HG03565 (cell line): ENCODE measurements around the gene IFT27.

Source experiments
- ATAC-seq: cut with Tn5 transposase; IDR thresholded peaks from one replicate; pipeline ENCODE4 v1.9.1; 2021; ENCODE audit warnings: mild to moderate bottlenecking, moderate library complexity; ENCODE audit not compliant: unreplicated experiment

IFT27 gene, protein sequence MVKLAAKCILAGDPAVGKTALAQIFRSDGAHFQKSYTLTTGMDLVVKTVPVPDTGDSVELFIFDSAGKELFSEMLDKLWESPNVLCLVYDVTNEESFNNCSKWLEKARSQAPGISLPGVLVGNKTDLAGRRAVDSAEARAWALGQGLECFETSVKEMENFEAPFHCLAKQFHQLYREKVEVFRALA

DNA sequence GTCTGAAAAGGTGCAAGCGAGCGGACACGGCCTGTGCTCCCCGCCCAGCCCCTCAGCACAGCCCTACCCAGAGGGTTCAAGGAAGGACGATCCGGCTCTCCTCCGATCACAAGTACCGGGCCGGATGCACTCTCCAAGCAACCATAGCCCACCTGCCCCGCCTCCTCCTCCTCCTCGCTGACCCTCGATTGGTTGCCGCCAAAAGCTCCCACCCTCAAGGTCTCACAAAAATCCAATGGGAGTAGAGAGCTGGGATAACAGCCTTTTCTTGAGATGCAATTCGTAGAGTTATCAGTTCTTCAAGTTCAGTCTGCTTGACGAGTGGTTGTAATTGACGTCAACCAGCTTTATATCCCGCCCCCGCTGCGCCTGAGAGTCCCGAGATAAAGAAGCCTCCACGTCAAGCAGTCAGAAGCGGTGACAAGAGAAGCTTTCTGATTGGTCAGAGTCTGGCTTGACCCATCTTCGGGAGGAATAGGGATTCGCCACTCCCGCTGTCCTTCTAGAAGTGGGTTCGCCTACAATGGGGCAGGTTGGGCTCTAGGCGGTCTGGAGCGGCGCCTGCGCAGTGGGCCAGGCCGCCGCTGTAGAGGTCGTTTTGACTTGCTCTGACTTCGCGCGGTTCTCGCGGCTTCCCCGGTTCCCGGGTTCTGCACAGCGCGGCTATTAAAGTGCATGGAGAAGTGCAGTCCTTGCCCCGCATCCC, at the start of gene IFT27:
IFT27 (minus strand) TSS at position 156 of the 706 bp plus-strand sequence. CDS start 412 bp downstream, outside the sequence.
- peak; percentile 85 for ATAC-seq

DNA sequence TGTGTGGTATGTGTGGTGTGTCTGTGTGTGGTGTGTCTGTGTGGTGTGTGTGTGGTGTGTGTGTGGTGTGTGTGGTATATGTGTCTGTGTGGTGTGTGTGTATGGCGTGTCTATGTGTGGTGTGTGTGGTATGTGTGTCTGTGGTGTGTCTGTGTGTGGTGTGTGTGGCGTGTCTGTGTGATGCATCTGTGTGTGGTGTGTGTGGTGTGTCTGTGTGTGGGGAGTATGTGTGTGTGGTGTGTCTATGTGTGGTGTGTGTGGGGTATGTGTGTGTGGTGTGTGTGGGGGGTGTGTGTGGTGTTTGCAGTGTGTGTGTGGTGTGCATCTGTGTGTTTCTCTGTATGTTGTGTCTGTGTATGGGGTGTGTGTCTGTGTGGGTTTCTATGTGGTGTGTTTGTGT, 48.7 kb upstream of the IFT27 start:
- no peak for ATAC-seq

DNA sequence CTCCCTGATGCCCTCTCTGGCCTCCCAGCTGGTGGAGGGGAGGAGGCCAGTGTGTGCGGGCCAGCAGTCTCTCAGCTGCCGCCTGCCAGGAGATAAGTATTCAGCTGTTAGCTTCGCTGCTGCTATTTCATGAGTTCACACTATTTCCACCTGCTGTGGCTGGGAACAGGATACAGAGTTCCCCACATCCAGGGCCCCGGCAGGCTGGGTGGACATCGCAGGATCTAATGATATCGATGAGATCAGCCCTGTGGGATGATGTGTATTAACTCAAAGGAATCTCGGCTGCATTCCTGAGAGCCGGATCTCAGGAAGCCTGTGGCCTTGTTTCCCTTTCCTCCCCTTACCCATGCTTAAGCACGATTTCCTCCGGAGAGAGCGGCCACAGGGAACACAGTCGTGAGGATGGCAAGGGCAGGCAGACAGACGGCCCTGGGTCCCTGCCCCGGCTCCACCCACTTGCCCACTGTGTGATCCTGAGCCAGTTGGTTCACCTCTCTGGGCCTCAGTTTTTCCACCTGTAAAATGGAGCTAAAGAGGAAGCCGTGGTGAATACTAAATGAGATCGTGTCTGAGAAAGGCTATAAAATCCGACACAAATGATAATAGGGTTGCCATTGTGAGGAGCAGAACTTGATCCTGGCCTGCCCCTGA, 47.4 kb upstream of the IFT27 start:
- ATAC-seq, result no peak

DNA sequence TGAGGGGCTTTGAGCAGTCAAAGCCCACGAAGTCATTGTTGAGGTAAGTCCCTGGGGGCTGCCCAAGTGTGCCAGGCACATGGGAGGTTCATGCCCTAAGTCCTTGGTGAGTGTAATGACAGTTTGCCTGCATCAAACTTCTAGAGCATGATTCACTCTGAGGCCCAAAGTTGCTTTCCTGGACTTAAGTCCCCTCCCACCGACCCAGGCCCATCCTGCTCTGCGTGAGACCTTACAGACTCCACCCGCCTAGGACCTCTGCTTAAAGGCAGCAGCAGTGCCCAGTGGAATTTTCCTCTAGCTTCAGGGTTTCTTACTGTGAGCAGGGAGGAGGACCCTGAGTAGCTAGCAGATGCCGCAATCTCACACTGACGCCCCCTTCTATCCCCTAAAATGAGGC, 46.7 kb upstream of the IFT27 start:
- no peak for ATAC-seq

DNA sequence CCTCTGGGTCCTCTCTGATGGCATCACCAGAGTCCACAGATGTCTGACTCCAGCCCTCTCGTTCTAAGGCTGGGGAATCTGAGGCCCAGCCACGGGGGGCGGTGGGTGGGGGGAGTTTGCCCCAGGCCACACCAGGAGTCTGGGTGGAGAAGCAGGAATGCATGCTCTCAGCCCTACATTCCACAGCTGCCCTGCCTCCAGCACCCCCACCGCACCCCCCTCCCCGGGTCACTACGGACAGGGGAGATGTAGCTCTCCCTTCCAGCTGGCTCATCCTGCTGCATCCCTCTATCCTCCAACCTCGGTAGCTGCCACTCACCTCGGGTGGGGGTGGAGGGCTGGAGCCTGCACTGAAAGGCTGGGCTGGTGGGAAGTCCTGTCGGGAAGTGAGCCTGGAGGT, 43.2 kb upstream of the IFT27 start:
- ATAC-seq, result no peak

DNA sequence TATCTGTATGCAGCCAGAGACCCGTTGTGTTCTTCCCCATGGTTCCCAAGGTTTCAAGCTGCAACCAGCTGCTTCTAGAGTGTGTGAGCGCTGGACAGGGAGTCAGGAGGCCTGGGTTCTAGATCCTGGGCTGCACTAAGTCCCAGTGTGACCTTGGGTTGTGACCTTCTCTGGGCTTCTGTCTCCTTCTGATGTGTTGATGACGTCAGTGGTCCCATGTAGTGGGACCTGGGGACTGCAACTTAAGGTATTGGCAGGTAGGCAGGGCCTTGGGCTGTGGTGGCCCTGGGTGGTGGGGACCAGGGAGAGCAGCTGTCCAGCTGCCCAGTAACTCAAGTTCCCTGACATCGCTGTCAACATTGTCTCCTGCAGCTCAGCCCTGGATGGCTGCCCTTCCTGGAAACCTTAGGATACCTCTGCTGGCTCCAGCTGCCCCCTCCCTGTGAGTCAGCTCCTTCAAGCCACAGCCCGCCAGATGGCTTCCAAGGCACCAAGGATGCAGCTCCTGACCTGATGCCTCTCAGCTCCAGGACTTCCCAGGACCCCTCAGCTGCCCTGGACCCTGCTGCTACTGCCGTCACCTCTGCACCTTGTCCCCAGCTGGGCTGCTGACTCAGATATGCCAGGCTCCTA, 42.2 kb upstream of the IFT27 start:
- no peak for ATAC-seq

DNA sequence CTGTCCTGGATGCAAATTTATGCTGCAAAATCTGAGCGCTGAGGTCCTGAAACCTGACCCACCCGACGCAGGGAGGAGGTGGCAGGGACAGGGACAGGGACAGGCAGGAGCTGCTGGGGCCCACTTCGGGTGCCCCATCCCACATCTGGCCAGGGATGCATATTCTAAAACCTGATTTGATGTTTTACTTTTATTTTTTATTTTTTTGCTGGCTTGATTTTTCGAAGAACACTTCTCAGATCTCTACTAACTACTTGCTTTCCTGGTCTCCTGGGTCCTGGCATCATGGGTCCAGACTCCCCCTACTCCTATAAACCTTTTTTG, 41.6 kb upstream of the IFT27 start:
- no peak for ATAC-seq

DNA sequence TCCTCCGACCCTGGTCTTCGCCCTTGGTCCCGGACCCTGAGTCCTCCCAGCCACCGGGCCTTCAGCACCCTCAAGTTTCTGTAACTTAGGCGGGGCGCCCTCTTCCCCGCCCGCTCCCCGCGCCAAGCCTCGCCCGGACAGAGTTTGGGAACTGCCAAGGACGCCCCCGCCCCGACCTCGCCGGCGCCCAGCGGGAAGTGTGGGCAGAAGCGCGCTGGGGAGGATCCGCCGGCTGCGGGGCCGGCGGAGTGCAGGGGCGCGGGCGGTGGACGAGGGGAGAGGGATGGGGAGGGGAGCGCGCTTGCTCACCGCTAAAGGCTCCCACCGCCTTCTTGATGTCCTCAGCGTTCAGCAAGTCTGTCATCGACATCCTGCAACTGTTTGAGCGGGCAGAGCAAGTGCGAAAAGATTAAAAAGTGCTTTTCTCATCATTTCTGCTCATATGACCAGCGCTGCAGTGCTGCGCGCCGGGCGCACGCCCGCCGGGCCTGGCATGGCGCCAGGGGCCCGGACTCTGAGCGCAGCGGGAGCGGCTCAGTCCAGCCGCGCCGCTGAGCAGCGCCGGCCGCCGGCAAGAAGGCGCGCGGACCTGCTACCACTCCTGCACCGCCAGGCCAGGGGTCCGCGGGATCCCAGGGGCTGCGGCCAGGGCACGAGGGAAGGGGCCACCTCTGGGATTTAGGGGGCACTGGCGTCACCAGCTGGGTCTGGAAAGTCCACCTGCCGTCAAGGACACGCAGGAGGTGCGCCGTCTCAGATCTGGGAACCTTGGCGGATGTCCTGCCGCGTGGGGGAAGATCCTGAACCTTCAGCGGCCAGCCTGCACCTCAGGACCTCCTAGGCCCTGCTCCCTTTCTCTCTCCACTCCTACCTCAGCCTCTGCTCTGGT, 41.0 kb upstream of the IFT27 start, which contains the start of gene PVALB:
PVALB (minus strand) TSS at position 400 of the 889 bp plus-strand sequence; CDS start at position 370, 30 bp downstream.
- ATAC-seq, result no peak

DNA sequence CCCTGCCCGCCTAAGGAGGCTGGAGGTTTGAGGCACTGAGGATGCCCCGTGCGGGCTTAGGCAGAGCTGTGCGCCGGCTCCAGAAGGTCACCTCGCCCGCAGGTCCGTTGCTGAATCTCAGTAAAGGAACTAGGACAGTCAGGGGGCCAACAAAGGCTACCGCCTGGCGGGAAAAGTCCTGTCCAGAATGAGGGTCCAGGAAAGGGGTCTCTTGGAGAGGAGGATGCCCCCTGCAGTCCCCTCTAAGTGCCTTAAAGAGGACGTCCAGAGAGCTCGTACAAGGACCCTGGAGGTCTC, 40.4 kb upstream of the IFT27 start:
- no peak for ATAC-seq

DNA sequence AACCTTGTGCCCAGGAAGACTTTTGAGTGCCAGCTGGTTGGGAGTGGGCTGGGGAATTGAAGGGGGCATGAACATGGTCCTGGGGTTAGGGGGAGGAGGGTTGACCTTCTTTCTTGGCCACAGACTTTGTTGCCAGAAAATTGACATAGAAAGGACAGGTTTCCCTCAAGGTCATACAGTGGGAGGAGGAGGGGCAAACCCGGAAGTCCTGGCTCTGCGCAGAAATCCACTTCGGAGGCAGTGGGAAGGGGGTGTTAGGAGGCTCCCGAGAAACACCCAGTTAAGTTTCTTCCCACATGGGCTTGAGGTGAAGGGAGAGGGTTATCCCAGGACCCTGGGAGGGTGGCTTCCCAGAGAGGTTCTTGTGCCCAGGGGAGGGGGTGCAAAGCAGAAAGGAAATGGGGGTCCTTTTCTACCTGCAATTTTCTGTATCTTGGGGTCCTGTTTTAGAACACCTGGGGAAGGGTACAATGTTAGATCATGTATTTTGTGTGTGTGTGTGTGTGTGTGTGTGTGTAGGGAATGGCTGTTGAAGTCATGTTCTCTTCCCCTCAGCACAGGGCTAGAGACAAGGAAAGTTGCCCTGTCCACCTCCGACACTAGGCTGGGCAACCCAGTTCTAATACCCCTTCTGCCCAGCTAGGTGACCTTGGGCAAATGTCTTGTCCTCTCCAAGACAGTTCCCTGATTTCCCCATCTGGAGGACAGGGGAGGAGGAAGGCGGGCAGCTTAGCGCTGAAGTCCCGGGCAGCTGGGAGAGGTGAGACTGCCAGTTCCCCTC, 39.8 kb upstream of the IFT27 start:
- no peak for ATAC-seq

DNA sequence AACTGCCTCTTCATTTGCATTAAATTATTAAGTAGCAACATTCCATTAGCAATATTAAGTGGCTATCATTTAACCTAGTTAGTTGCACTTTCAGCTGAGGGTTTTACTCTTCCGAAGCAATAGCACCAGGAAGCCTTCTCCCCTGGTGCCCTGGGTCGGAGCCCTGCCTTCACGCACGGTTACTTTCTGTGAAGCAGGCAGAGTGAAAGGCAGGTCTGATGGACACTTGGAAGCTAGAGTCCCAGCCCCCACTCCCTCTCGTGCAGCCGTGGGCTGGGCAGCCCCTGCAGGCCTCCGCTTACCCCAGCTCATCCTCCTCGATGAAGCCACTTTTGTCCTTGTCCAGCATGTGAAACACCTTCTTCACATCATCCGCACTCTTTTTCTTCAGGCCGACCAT, 38.9 kb upstream of the IFT27 start:
- ATAC-seq, result no peak

DNA sequence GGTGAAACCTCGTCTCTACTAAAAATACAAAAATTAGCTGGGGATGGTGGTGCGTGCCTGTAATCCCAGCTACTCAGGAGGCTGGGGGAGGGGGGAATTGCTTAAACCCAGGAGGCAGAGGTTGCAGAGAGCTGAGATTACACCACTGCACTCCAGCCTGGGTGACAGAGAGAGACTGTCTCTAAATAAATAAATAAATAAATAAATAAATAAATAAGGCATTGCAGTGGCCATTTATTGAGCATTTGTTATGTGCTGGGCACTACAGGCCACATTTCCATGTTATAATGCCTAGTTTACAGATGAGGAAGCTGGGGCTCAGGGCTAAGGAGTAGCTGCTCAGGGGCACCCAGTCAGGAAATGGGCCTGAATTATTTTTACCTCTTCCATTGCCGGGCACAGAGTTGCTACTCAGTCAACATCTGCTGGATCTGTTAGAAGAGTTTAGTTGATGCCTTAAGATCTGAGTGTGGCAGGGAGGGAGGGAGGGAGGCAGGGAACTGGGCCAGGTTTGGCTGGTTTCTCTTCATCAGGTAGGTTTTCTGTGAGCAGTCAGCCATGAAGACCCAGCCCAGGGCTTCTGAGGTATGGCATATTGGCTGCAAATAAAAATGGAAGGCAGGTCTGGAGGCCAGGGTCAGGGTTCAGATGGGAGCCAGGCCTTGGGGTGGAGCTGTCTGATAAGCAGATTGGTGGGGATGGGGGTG, 35.3 kb upstream of the IFT27 start:
- no peak for ATAC-seq

DNA sequence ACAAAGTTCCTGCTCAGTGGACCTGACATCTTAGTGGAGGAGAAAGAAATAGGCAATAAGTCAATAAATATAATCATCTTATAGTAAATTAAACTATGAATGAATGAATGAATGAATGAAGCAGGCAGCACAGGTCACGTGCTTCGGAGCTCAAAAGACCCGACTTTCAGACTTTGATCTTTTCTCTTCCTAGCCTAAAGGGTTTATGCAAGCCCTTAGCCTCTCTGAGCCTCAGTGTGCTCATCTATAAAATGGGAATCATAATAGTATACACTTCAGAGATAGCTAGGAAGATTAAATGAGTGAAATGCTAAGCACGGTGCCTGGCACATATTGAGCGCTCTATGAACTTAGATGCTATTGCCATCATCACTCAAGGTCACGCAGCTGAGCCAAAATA, 33.4 kb upstream of the IFT27 start:
- no peak for ATAC-seq

DNA sequence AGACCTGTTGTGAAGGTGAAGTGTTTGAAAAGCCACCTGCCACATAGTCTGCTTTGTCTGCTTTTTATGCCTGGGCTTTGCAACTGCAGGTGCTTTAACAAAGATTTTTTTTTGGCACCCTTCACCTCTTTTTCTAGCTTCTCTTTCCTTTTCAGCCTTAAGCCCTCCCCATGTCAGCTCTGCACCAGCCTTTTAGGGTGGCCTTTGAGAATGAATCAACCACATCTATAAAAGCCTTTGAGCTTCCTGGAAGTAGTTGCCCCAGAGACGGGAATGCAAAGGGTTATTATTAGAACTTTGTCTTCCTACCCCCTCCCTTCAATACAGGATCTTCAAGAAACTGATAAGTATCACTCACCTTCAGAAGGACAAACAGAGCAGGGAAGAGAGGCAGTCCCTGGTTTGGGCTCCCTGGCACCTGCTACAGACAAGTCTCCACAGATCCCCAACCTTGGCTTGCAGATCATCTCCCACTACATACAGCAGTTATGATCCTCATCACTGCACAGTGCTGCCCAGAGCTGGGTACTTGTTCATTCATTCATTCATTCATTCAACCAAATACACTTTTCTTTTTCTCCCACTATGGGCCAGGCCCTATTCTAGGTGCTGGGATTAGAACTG, 32.9 kb upstream of the IFT27 start:
- ATAC-seq, result no peak

DNA sequence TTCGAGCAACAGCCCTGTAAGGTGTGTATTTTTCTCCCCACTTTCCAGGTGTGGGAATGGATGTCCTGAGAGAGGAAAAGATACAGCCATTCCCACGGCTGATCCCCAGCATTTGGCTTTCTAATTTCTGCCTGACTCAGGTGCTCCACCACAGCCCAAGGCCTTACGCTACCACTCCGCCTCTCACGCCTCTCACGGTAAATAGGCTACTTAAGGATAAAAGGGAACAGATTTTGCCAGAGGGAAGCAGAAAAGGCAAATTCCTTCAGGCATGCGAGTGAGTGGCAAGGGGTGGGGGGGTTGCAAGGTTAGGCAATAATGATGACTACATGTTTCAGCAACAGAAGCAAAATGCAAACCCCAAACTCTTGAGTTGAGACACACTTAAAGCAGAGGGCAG, 31.7 kb upstream of the IFT27 start:
- ATAC-seq, result no peak

DNA sequence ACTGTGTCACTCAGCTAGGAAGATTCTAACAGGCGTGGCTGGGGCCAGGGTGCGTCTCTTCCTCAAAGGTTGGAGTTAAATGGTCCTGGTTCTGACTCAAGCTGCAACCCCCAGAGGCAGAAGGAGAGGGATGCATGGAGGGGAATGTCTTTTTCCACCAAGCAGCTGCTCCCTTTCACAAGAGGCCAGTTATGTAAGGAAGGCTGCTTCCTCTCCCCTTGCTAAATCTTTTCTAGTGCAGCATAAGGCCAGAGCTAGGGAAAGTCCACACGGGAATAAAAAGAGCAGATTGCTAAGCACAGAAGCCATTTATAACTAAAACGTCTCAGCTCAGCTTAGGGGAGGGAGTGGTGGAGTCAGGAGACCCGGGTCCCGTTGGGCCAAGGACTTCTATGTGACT, 30.9 kb upstream of the IFT27 start:
- ATAC-seq, result no peak

DNA sequence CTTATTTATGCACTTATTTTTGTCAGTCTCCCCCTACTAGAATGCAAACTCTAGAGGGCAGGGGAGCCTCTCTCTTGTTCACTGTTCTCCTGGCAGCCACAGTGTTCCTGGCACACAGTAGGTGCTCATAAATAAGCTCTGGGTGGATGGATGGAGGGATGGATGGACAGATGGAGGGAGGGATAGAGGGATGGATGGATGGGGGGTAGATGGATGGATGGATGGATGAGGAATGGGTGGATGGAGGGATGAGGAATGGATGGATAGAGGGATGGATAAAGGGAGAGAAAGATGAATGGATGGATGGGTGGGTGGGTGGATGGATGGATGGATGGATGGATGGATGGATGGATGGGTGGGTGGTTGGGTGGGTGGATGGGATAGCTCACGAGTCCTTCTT, 27.4 kb upstream of the IFT27 start:
- ATAC-seq, result no peak

DNA sequence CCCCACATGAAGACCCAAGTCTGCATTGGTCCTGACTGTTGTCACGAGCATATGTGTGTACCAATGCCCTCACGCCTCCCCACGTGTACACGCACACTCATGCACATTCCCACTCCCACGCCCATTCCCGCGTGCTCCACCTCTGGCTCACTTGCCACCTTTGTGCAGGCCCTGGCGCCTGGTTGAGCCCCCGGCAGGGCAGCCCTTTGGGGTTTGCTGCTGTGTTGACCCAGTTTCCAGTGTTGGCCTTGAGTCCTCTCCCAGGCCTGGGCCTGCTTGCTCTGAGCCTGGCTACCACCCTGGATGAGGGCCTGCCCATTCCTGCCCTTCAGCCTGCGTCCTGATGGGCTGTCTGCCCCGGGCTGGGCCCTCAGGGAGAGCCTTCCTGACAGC, 22.8 kb upstream of the IFT27 start:
- ATAC-seq, result no peak

DNA sequence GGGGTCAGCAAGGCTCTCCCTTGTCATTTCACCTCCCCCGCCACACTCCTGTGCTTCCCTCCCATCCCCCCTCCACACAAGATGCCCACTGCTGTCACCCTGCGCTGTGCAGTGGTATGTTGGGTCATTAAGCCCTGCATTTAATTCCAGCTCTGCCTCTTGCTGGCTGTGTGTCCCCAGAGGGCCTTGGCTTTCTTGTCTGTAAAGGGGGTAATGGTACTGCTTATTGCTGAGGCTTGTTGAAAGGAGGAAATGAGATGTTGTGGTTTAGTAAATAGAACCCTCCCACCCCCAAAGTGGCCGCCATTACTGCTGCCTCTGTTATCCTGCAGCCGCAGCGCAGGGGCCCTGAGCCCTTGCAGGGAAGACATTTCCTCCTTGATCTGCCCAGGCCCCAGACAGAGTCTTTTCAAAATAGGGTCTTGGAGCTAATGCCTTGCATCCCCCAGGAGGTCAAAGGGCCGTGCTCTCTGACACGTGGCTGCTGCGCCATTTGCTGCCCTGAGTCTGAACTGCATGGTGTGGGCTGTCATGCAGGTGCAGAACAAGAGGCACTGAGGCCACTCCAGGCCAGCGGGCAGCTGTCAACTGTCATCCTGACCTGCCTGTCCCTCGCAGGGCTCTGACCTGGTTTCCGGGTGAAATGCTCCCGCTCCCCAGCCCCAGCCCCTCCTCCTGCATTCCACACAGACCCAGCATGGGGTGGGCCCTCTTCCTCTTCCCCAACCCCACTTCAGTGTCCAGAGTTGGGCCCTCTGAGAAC, 22.2 kb upstream of the IFT27 start:
- ATAC-seq, result no peak
